ENCODE data around the gene JUNB. TPM values are rescaled to one million over a fixed set of nuclear protein-coding genes. Genes with fewer than 3 reads are reported as not detected.

The JUNB gene
- total and polyA plus RNA-seq, 10 of the 15 experiments (the other 5 are each of a cell fraction or from before 2014, with no cell fraction given): 0.55 to 144 (median 68.3) TPM

DNA sequence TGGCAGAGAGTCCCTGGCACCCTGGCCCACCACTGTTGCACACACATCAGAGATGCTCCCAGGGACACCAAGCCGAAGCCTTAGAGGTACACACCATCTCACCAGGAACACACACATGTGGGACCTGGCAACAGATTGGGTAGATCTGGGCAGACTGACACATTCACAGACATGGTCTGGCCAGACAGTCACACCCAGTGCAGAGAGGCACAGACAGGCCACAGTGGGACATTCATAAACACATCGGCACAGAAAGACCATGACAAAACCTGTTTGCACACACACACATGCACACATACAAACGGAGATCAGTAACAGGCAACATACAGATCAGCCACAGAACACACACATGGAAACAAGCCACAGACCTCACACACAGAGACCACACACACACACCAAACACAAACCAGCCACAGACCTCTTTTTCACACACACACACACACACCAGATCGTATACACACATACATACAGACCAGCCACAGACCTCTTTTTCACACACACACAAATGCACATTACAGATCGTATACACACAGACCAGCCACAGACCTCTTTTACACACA is 6.3 kb upstream of the JUNB start:
- Histone ChIP-seq H3K27ac (ENCODE audit: control insufficient read depth, insufficient read depth) (peak overlapping the region; percentile 97), H3K4me1 (ENCODE audit: control insufficient read depth, insufficient read depth, low read length) (peaks cover 68% of the 10 kb centered on the region), H3K79me2 (ENCODE audit: control insufficient read depth, insufficient read depth, low read length) (peaks cover 16% of the 10 kb centered on the region), H3K4me2 (ENCODE audit: control insufficient read depth, insufficient read depth) (no peak overlapping the region), H3K9me3 (replicated peaks; ENCODE audit: control insufficient read depth, insufficient read depth, low read length) (no peaks in the 10 kb centered on the region), H2AFZ (ENCODE audit: control insufficient read depth, low read depth, low read length) (no peak overlapping the region), H4K20me1 (ENCODE audit: control insufficient read depth, insufficient read depth) (no peaks in the 10 kb centered on the region), H3K4me3 (no peak overlapping the region), H3K9ac (ENCODE audit: control insufficient read depth, insufficient read depth, low read length) (peak overlapping the region; percentile 77; the same call in 1 of the 2 replicates), H3K27me3 (replicated peaks in 1 of 2; ENCODE audit: control insufficient read depth in 2 of 2, insufficient read depth in 2 of 2, low read length in 1 of 2) (no peaks in the 10 kb centered on the region), H3K36me3 (ENCODE audit: control insufficient read depth in 2 of 2, insufficient read depth in 2 of 2, low read length in 1 of 2) (no peaks in the 10 kb centered on the region)
- intact Hi-C loops (cut with micrococcal nuclease; ENCODE audit: unreplicated experiment) (loop anchor here (5.0 to 10.0 kb wide), 3 partner anchors 152 to 1690 kb away; partner anchors contain the start of genes CALR, ZNF490 and ZNF791), in situ Hi-C loops (cut with MboI) (no loop called here)
- BruUV-seq (replicated peaks): no TSS peak
- no peak for DNase-seq (ENCODE audit: low read depth, low spot score)
- SMC1A ChIA-PET (ENCODE audit: uncharacterized antibody, unreplicated experiment): interaction anchor here (1.2 kb wide), 1 partner anchor 11 kb away, joined by 6 read pairs; no protein-coding TSS in a partner anchor
- ATAC-seq: no peak
- CTCF ChIA-PET: interaction anchor here (4.1 kb wide), 1 partner anchor 11 kb away, joined by 22 read pairs; no protein-coding TSS in a partner anchor
- POLR2A ChIA-PET: no interaction called here
- RAD21 ChIA-PET (ENCODE audit: unreplicated experiment): interaction anchor here (0.5 kb wide), 1 partner anchor 368 kb away, joined by 3 read pairs; no protein-coding TSS in a partner anchor
- peak; percentile 57 for FAIRE-seq
- 2% methylated on average over 5 of the region's 5 CpGs for WGBS (ENCODE audit: insufficient coverage, insufficient replicate concordance, low lambda C conversion rate, missing lambda C conversion rate)
- peak; percentile 25; the same call in 1 of the 2 replicates for TF ChIP-seq MXI1 (IDR thresholded peaks at IDR 0.05; ENCODE audit: low read depth, low read length)
- TF ChIP-seq WRNIP1 (IDR thresholded peaks at IDR 0.05; ENCODE audit: borderline replicate concordance, low read depth, low read length): 0 out of 2 replicates have a peak, but pooled peaks have one; percentile 60
- TF ChIP-seq KLF5 (IDR thresholded peaks at IDR 0.05; ENCODE audit: partially characterized antibody): peak; percentile 27
- TF ChIP-seq, protein P1, sequence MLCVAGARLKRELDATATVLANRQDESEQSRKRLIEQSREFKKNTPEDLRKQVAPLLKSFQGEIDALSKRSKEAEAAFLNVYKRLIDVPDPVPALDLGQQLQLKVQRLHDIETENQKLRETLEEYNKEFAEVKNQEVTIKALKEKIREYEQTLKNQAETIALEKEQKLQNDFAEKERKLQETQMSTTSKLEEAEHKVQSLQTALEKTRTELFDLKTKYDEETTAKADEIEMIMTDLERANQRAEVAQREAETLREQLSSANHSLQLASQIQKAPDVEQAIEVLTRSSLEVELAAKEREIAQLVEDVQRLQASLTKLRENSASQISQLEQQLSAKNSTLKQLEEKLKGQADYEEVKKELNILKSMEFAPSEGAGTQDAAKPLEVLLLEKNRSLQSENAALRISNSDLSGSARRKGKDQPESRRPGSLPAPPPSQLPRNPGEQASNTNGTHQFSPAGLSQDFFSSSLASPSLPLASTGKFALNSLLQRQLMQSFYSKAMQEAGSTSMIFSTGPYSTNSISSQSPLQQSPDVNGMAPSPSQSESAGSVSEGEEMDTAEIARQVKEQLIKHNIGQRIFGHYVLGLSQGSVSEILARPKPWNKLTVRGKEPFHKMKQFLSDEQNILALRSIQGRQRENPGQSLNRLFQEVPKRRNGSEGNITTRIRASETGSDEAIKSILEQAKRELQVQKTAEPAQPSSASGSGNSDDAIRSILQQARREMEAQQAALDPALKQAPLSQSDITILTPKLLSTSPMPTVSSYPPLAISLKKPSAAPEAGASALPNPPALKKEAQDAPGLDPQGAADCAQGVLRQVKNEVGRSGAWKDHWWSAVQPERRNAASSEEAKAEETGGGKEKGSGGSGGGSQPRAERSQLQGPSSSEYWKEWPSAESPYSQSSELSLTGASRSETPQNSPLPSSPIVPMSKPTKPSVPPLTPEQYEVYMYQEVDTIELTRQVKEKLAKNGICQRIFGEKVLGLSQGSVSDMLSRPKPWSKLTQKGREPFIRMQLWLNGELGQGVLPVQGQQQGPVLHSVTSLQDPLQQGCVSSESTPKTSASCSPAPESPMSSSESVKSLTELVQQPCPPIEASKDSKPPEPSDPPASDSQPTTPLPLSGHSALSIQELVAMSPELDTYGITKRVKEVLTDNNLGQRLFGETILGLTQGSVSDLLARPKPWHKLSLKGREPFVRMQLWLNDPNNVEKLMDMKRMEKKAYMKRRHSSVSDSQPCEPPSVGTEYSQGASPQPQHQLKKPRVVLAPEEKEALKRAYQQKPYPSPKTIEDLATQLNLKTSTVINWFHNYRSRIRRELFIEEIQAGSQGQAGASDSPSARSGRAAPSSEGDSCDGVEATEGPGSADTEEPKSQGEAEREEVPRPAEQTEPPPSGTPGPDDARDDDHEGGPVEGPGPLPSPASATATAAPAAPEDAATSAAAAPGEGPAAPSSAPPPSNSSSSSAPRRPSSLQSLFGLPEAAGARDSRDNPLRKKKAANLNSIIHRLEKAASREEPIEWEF (IDR thresholded peaks at IDR 0.05; ENCODE audit: insufficient replicate concordance, low read depth, low read length): peak; percentile 55
- peak in 1 of 2 experiments; percentile 36; a peak in 1 of 4 replicates for TF ChIP-seq BHLHE40 (IDR thresholded peaks at IDR 0.05; ENCODE audit: borderline replicate concordance in 1 of 2, low read depth in 2 of 2, low read length in 1 of 2)
- TF ChIP-seq POLR2A (IDR thresholded peaks at IDR 0.05; ENCODE audit: low read depth, low read length): no peak
- TF ChIP-seq NBN (IDR thresholded peaks at IDR 0.05): peak; percentile 99
- TF ChIP-seq EP300 (IDR thresholded peaks at IDR 0.05; ENCODE audit: borderline replicate concordance in 1 of 2, control insufficient read depth in 1 of 2, low read depth in 2 of 2, low read length in 2 of 2): 0 out of 4 replicates have a peak, but pooled peaks of 1 of the 2 experiments have one; percentile 23
- peak; percentile 44 for TF ChIP-seq MEF2B (IDR thresholded peaks at IDR 0.05; ENCODE audit: partially characterized antibody, poor library complexity, severe bottlenecking)
- peak; percentile 75 for TF ChIP-seq ATF7 (IDR thresholded peaks at IDR 0.05; ENCODE audit: low read depth)
- TF ChIP-seq, protein P2, sequence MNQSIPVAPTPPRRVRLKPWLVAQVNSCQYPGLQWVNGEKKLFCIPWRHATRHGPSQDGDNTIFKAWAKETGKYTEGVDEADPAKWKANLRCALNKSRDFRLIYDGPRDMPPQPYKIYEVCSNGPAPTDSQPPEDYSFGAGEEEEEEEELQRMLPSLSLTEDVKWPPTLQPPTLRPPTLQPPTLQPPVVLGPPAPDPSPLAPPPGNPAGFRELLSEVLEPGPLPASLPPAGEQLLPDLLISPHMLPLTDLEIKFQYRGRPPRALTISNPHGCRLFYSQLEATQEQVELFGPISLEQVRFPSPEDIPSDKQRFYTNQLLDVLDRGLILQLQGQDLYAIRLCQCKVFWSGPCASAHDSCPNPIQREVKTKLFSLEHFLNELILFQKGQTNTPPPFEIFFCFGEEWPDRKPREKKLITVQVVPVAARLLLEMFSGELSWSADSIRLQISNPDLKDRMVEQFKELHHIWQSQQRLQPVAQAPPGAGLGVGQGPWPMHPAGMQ (IDR thresholded peaks at IDR 0.05; ENCODE audit: borderline replicate concordance): peak; percentile 85
- TF ChIP-seq POLR2AphosphoS5 (IDR thresholded peaks at IDR 0.05; ENCODE audit: low read length): peak; percentile 21; the same call in 1 of the 2 replicates
- peak; percentile 56 for TF ChIP-seq SMAD1 (IDR thresholded peaks at IDR 0.05; ENCODE audit: low read depth, partially characterized antibody)
- TF ChIP-seq, protein P3, sequence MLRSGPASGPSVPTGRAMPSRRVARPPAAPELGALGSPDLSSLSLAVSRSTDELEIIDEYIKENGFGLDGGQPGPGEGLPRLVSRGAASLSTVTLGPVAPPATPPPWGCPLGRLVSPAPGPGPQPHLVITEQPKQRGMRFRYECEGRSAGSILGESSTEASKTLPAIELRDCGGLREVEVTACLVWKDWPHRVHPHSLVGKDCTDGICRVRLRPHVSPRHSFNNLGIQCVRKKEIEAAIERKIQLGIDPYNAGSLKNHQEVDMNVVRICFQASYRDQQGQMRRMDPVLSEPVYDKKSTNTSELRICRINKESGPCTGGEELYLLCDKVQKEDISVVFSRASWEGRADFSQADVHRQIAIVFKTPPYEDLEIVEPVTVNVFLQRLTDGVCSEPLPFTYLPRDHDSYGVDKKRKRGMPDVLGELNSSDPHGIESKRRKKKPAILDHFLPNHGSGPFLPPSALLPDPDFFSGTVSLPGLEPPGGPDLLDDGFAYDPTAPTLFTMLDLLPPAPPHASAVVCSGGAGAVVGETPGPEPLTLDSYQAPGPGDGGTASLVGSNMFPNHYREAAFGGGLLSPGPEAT (IDR thresholded peaks at IDR 0.05; ENCODE audit: low read depth): peak; percentile 62; the same call in 1 of the 2 replicates
- TF ChIP-seq KAT2A (conservative IDR thresholded peaks at IDR 0.05; ENCODE audit: control insufficient read depth, low read depth, low read length): no peak

All from GM12878 (cell line).